Erythroblast (primary cell): ENCODE data around the gene SPATA19.

Experiments
- GATA1 ChIP-seq: IDR thresholded peaks from 2 replicates; pipeline ENCODE4 v1.6.1; 2011; ENCODE audit warnings: low read depth, mild to moderate bottlenecking, control low read depth, low read length, moderate library complexity
- POLR2A ChIP-seq: IDR thresholded peaks from 2 replicates; pipeline ENCODE4 v1.6.1; 2011; ENCODE audit warnings: mild to moderate bottlenecking, low read length

GRCh38 chr11:133864756-133865155 lies 19.4 kb upstream of the SPATA19 start:
- TF ChIP-seq POLR2A (no peak), GATA1 (no peak)
